K562 (cell line): ENCODE results near the gene ANKZF1.

Experiments
- FOXM1 ChIP-seq, 2 experiments: fragments of 450-650 bp in 1 of 2; sonication (generic) in 1 of 2; formaldehyde crosslinking in 1 of 2; IDR thresholded peaks; 2 replicates each; pipeline versions ENCODE4 v1.6.1 to v1.9.0; 2017 to 2022; ENCODE audit warnings: low read depth in 2 of 2, mild to moderate bottlenecking in 2 of 2, missing genetic modification reagents in 1 of 2, moderate library complexity in 1 of 2
- GTF2F1 ChIP-seq: IDR thresholded peaks from 2 replicates; pipeline ENCODE4 v1.6.1; 2011; ENCODE audit warnings: low read depth, low read length, improper control_type of control experiment
- NR3C1 ChIP-seq: sonication (generic); formaldehyde crosslinking; IDR thresholded peaks from 2 replicates; pipeline ENCODE4 v1.8.1; 2022; ENCODE audit warnings: missing genetic modification reagents
- RAD21 ChIP-seq, 2 experiments: fragments of 250-450 bp in 1 of 2; fragments of 450-650 bp in 1 of 2; sonication (Bioruptor Pico) in 1 of 2; formaldehyde crosslinking in 1 of 2; IDR thresholded peaks in 1 of 2; conservative IDR thresholded peaks in 1 of 2; 2 replicates each; pipeline versions ENCODE4 v1.4.0 to v1.8.0; 2020 to 2022; ENCODE audit warnings: mild to moderate bottlenecking in 2 of 2, moderate library complexity in 1 of 2
- RBM17 ChIP-seq: fragments of 200-400 bp; formaldehyde crosslinking; IDR thresholded peaks from 2 replicates; pipeline ENCODE4 v1.6.1; 2017; ENCODE audit warnings: low read depth, mild to moderate bottlenecking, low read length, borderline replicate concordance
- SMARCA4 ChIP-seq: fragments of 450-650 bp; IDR thresholded peaks from 2 replicates; pipeline ENCODE4 v1.6.1; 2016
- SP1 ChIP-seq: sonication (generic); formaldehyde crosslinking; IDR thresholded peaks from 2 replicates; pipeline ENCODE4 v1.8.1; 2022; ENCODE audit warnings: mild to moderate bottlenecking, missing genetic modification reagents
- ZNF224 ChIP-seq: sonication (generic); formaldehyde crosslinking; IDR thresholded peaks from 2 replicates; pipeline ENCODE4 v1.8.0; 2022; ENCODE audit warnings: mild to moderate bottlenecking, missing genetic modification reagents
- ZNF274 ChIP-seq: IDR thresholded peaks from 2 replicates; pipeline ENCODE4 v1.6.1; 2011; ENCODE audit warnings: low read depth, mild to moderate bottlenecking, low read length, moderate library complexity, borderline replicate concordance
- ZNF431 ChIP-seq: sonication (generic); formaldehyde crosslinking; IDR thresholded peaks from 2 replicates; pipeline ENCODE4 v1.8.0; 2022; ENCODE audit warnings: mild to moderate bottlenecking, missing genetic modification reagents
- TF ChIP-seq, protein P1 (sequence below), 3 experiments: IDR thresholded peaks in 2 of 3; conservative IDR thresholded peaks in 1 of 3; 2 replicates each; pipeline ENCODE4 v1.5.1; 2011 to 2012; ENCODE audit warnings: low read length in 3 of 3, mild to moderate bottlenecking in 3 of 3, control low read depth in 2 of 3, improper control_type of control experiment in 1 of 3, inconsistent platforms in 1 of 3, low read depth in 1 of 3, mixed read lengths in 1 of 3, moderate library complexity in 1 of 3; ENCODE audit not compliant: insufficient read depth in 2 of 3
- TF ChIP-seq, protein P2 (sequence below): fragments of 200-600 bp; sonication (generic); IDR thresholded peaks from one replicate; pipeline ENCODE4 v1.6.1; 2012; ENCODE audit warnings: mild to moderate bottlenecking, low read depth, low read length, inconsistent platforms

DNA sequence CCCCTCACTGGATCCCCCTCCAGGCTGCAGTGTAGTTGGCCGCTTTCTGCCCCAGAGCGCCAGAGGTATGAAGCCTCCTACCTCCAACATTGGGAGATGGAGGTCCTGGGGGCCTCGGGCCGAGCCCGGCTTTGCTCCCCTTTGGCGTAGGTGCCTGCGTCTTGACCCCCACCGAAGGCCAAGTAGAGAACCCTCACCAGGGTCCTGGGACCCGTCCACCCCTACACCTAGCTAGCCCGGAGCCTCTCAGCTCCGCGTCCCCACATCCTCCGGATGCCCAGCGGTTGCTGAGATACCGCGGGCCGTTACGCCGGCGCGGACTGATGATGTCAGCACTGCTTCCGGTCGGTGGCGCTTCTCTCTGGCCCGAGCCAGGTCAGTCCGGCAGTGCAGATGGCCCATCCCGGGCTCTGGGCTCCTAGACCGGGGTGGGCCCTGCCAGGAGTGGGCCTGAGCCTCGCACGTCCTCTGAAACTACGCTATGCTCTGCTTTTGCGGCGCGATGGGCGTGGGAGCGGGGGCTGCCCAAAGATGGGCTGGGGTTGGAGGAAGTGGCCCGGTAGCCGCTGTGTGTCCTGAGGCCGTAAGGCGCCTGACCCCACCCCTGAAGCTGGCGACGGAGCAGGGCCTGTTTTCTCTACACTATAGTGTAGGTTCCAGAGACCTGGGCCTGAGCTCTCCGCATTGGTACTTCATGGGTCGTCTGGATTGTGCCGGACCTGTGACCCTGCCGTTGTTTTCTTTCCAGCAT lies 15.7 kb downstream of the ANKZF1 start, which contains the start of the genes GLB1L and STK16:
- TF ChIP-seq ZNF224 (CRISPR knock-in tag) (no peak), FOXM1 (IDR thresholded peaks at IDR 0.05; ENCODE audit: low read depth) (no peak; the same call in 1 of the 2 replicates), FOXM1 (CRISPR knock-in tag; IDR thresholded peaks at IDR 0.05; ENCODE audit: low read depth) (no peak), SMARCA4 (no peak), NR3C1 (no peak; the same call in 1 of the 2 replicates), ZNF274 (no peak), RAD21 (CRISPR knock-in tag; conservative IDR thresholded peaks at IDR 0.05 in 1 of 2, IDR thresholded peaks at IDR 0.05 in 1 of 2) (no peak), SP1 (no peak), ZNF431 (no peak), GTF2F1 (no peak), RBM17 (no peak)
- TF ChIP-seq, protein P1, sequence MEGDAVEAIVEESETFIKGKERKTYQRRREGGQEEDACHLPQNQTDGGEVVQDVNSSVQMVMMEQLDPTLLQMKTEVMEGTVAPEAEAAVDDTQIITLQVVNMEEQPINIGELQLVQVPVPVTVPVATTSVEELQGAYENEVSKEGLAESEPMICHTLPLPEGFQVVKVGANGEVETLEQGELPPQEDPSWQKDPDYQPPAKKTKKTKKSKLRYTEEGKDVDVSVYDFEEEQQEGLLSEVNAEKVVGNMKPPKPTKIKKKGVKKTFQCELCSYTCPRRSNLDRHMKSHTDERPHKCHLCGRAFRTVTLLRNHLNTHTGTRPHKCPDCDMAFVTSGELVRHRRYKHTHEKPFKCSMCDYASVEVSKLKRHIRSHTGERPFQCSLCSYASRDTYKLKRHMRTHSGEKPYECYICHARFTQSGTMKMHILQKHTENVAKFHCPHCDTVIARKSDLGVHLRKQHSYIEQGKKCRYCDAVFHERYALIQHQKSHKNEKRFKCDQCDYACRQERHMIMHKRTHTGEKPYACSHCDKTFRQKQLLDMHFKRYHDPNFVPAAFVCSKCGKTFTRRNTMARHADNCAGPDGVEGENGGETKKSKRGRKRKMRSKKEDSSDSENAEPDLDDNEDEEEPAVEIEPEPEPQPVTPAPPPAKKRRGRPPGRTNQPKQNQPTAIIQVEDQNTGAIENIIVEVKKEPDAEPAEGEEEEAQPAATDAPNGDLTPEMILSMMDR (IDR thresholded peaks at IDR 0.05 in 2 of 3, conservative IDR thresholded peaks at IDR 0.05 in 1 of 3; ENCODE audit: insufficient read depth in 2 of 3, low read depth in 1 of 3, low read length in 3 of 3), result 0 out of 6 replicates have a peak, but pooled peaks of 1 of the 3 experiments have one; percentile 2
- TF ChIP-seq, protein P2, sequence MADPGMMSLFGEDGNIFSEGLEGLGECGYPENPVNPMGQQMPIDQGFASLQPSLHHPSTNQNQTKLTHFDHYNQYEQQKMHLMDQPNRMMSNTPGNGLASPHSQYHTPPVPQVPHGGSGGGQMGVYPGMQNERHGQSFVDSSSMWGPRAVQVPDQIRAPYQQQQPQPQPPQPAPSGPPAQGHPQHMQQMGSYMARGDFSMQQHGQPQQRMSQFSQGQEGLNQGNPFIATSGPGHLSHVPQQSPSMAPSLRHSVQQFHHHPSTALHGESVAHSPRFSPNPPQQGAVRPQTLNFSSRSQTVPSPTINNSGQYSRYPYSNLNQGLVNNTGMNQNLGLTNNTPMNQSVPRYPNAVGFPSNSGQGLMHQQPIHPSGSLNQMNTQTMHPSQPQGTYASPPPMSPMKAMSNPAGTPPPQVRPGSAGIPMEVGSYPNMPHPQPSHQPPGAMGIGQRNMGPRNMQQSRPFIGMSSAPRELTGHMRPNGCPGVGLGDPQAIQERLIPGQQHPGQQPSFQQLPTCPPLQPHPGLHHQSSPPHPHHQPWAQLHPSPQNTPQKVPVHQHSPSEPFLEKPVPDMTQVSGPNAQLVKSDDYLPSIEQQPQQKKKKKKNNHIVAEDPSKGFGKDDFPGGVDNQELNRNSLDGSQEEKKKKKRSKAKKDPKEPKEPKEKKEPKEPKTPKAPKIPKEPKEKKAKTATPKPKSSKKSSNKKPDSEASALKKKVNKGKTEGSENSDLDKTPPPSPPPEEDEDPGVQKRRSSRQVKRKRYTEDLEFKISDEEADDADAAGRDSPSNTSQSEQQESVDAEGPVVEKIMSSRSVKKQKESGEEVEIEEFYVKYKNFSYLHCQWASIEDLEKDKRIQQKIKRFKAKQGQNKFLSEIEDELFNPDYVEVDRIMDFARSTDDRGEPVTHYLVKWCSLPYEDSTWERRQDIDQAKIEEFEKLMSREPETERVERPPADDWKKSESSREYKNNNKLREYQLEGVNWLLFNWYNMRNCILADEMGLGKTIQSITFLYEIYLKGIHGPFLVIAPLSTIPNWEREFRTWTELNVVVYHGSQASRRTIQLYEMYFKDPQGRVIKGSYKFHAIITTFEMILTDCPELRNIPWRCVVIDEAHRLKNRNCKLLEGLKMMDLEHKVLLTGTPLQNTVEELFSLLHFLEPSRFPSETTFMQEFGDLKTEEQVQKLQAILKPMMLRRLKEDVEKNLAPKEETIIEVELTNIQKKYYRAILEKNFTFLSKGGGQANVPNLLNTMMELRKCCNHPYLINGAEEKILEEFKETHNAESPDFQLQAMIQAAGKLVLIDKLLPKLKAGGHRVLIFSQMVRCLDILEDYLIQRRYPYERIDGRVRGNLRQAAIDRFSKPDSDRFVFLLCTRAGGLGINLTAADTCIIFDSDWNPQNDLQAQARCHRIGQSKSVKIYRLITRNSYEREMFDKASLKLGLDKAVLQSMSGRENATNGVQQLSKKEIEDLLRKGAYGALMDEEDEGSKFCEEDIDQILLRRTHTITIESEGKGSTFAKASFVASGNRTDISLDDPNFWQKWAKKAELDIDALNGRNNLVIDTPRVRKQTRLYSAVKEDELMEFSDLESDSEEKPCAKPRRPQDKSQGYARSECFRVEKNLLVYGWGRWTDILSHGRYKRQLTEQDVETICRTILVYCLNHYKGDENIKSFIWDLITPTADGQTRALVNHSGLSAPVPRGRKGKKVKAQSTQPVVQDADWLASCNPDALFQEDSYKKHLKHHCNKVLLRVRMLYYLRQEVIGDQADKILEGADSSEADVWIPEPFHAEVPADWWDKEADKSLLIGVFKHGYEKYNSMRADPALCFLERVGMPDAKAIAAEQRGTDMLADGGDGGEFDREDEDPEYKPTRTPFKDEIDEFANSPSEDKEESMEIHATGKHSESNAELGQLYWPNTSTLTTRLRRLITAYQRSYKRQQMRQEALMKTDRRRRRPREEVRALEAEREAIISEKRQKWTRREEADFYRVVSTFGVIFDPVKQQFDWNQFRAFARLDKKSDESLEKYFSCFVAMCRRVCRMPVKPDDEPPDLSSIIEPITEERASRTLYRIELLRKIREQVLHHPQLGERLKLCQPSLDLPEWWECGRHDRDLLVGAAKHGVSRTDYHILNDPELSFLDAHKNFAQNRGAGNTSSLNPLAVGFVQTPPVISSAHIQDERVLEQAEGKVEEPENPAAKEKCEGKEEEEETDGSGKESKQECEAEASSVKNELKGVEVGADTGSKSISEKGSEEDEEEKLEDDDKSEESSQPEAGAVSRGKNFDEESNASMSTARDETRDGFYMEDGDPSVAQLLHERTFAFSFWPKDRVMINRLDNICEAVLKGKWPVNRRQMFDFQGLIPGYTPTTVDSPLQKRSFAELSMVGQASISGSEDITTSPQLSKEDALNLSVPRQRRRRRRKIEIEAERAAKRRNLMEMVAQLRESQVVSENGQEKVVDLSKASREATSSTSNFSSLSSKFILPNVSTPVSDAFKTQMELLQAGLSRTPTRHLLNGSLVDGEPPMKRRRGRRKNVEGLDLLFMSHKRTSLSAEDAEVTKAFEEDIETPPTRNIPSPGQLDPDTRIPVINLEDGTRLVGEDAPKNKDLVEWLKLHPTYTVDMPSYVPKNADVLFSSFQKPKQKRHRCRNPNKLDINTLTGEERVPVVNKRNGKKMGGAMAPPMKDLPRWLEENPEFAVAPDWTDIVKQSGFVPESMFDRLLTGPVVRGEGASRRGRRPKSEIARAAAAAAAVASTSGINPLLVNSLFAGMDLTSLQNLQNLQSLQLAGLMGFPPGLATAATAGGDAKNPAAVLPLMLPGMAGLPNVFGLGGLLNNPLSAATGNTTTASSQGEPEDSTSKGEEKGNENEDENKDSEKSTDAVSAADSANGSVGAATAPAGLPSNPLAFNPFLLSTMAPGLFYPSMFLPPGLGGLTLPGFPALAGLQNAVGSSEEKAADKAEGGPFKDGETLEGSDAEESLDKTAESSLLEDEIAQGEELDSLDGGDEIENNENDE, result no peak
